GM23338 (cell line): ENCODE measurements around the gene WDR62.

Source experiments
- POLR2AphosphoS5 ChIP-seq: IDR thresholded peaks from 2 replicates; pipeline ENCODE4 v1.6.1; 2016; ENCODE audit warnings: antibody characterized with exemption, low read depth
- TF ChIP-seq, protein P1 (sequence below), 2 experiments: fragments of 200-600 bp in 1 of 2; sonication (generic) in 1 of 2; conservative IDR thresholded peaks; 2 replicates each; pipeline versions ENCODE4 v1.5.1 to v1.6.1; 2016 to 2017; ENCODE audit warnings: antibody characterized with exemption in 2 of 2, low read depth in 2 of 2, mild to moderate bottlenecking in 2 of 2, moderate library complexity in 1 of 2

DNA sequence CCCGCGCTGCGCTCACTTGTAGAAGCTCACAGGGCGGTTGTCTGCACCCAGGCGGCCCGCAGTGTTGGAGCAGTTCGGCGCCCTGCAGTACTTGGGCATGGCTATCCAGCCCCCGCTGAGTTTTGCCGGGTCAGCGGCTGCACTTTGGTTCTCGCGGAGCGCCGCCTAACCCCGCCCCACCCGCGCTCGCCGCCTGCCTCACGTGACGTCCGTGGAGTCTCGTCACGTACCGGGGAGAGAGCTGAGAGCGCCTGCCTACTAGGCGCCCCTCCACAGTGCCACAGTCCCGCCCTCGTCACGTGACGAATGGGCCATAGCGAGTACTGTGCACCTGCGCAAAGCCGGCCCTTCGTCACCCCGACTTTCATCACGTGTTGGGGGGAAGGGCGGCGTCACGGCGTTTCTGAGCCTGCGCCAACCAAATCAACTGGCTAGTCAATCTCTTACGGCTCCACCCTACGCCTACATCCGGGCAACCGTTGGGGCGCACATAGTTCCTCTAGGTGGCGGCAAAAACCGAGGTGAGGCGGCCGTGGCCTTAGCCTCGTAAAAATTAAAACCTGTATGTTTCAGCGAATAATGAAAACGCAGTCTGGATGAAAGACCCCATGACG is 471 bp upstream of the WDR62 start, which contains the start of gene THAP8:
- TF ChIP-seq, protein P1, sequence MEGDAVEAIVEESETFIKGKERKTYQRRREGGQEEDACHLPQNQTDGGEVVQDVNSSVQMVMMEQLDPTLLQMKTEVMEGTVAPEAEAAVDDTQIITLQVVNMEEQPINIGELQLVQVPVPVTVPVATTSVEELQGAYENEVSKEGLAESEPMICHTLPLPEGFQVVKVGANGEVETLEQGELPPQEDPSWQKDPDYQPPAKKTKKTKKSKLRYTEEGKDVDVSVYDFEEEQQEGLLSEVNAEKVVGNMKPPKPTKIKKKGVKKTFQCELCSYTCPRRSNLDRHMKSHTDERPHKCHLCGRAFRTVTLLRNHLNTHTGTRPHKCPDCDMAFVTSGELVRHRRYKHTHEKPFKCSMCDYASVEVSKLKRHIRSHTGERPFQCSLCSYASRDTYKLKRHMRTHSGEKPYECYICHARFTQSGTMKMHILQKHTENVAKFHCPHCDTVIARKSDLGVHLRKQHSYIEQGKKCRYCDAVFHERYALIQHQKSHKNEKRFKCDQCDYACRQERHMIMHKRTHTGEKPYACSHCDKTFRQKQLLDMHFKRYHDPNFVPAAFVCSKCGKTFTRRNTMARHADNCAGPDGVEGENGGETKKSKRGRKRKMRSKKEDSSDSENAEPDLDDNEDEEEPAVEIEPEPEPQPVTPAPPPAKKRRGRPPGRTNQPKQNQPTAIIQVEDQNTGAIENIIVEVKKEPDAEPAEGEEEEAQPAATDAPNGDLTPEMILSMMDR (conservative IDR thresholded peaks at IDR 0.05; ENCODE audit: low read depth in 2 of 2), result peak; percentile 11 to 32; a peak in 2 of 4 replicates
- TF ChIP-seq POLR2AphosphoS5, result peak; percentile 94
